Endothelial cell (in vitro differentiated cells): Measurements from ENCODE around the gene MAPKBP1. TPM values are rescaled to one million over a fixed set of nuclear protein-coding genes. Genes with fewer than 3 reads are reported as not detected.

Source experiments
- DNase-seq: peaks from one replicate; pipeline ENCODE4 v3.0.0; 2021; ENCODE audit warnings: low spot score
- H3K27ac Mint-ChIP-seq: one replicate; pipeline ENCODE4 v1.8.0; 2021; ENCODE audit warnings: mixed read lengths, inconsistent platforms; ENCODE audit not compliant: unreplicated experiment
- H3K27me3 Mint-ChIP-seq: one replicate; pipeline ENCODE4 v1.8.0; 2021; ENCODE audit warnings: mild to moderate bottlenecking, moderate library complexity, mixed read lengths, inconsistent platforms; ENCODE audit not compliant: unreplicated experiment
- H3K36me3 Mint-ChIP-seq: one replicate; pipeline ENCODE4 v1.8.0; 2021; ENCODE audit warnings: mild to moderate bottlenecking, low read depth, mixed read lengths, inconsistent platforms; ENCODE audit not compliant: unreplicated experiment
- H3K4me1 Mint-ChIP-seq: one replicate; pipeline ENCODE4 v1.8.0; 2021; ENCODE audit warnings: mild to moderate bottlenecking, mixed read lengths, inconsistent platforms; ENCODE audit not compliant: unreplicated experiment
- H3K4me3 Mint-ChIP-seq: one replicate; pipeline ENCODE4 v1.8.0; 2021; ENCODE audit warnings: mild to moderate bottlenecking, mixed read lengths, inconsistent platforms; ENCODE audit not compliant: unreplicated experiment
- H3K9me3 Mint-ChIP-seq: one replicate; pipeline ENCODE4 v1.8.0; 2021; ENCODE audit warnings: mixed read lengths, inconsistent platforms; ENCODE audit not compliant: unreplicated experiment
- CTCF ChIP-seq: fragments of 200-600 bp; sonication (generic); IDR thresholded peaks from one replicate; pipeline ENCODE4 v1.5.0; 2021; ENCODE audit warnings: antibody characterized with exemption; ENCODE audit not compliant: unreplicated experiment
- total RNA-seq: library from RNA; stranded (reverse); fragmentation: NEBNext Ultra II Directional; extraction: Animal tissue kit (Norgen Biotek cat#: 25700); gene quantifications from one replicate; pipeline ENCODE4 v1.2.1, GENCODE V29; 2021; ENCODE audit not compliant: unreplicated experiment

Gene MAPKBP1
- total RNA-seq, 1 donor from 2014 or later = 36.2 TPM

DNA sequence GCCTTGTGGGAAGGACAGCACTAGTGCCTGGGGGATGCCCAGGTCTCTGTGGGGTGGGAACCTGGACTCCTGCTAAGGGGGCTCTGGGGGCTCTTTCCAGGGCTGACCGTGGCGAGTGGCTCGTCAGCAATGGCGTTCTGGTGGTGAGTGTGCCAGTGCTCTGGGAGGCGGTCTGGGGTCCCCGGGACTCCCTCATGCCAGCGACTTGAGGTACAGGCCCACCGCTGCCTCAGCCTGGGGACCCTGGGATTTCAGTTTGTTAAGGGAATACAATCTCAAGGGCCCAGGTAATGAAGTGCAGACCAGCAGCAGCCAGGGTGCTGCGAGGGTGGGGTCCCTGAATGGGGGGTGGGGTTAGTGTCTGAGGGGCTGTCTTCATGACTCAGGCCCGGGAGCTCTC is 66.8 kb downstream of the MAPKBP1 start:
- Mint-ChIP-seq H3K27ac (no peak overlapping the region), H3K9me3 (no peaks in the 10 kb centered on the region), H3K27me3 (peaks cover 5% of the 10 kb centered on the region), H3K4me3 (no peak overlapping the region), H3K4me1 (no peaks in the 10 kb centered on the region), H3K36me3 (peaks cover 5% of the 10 kb centered on the region)
- TF ChIP-seq CTCF = no peak
- no peak for DNase-seq

DNA sequence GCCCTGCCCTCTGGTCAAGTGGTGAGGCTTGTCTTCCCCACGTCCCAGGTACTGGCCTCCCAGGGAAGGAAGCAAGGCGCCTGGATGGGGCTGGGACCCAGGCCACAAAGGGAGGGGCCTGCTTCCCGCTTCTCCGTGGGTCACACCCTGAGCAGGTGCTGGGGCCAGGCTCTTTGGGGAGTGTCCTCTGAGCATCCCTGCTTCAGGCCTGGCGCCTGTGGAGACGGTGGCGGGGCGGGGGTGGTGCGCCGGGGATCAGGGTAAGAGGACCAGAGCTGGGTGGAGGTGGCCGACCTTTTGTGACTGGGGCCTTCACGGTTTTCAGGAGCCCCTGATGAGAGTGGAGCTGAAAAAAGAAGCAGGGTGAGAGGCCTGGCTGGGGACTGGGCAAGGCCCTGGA is 67.9 kb downstream of the MAPKBP1 start:
- peaks cover 8% of the 10 kb centered on the region for H3K36me3 Mint-ChIP-seq
- H3K27me3 Mint-ChIP-seq = peaks cover 1% of the 10 kb centered on the region
- H3K4me1 Mint-ChIP-seq = no peaks in the 10 kb centered on the region
- H3K4me3 Mint-ChIP-seq = no peak overlapping the region
- no peak for TF ChIP-seq CTCF
- no peak for DNase-seq
- H3K9me3 Mint-ChIP-seq = no peaks in the 10 kb centered on the region
- H3K27ac Mint-ChIP-seq = no peak overlapping the region

GRCh38 chr15:41843571-41843970 is 69.3 kb downstream of the MAPKBP1 start:
- Mint-ChIP-seq H3K4me3 (no peak overlapping the region), H3K36me3 (peaks cover 15% of the 10 kb centered on the region), H3K9me3 (no peaks in the 10 kb centered on the region), H3K27ac (no peak overlapping the region), H3K27me3 (peaks cover 2% of the 10 kb centered on the region), H3K4me1 (no peaks in the 10 kb centered on the region)
- no peak for TF ChIP-seq CTCF
- no peak for DNase-seq

DNA sequence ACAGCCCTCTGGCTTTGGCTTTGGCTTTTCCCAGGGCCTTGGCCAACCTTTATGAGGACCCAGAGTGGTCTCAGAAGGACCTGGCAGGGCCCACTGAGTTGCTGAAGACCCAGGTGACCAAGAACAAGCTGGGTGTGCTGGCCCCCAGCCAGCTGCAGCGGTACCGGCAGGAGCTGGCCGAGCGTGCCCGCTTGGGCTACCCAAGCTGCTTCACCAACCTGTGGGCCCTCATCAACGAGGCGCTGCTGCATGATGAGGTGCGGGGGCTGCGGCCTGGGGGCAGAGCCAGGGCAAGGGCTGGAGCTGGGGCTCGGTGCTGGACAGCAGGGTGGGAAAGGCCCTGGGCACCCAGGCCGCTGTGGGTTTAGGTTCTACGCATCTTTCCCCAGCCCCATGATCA is 70.5 kb downstream of the MAPKBP1 start:
- H3K27ac Mint-ChIP-seq = no peak overlapping the region

GRCh38 chr15:41847206-41847605 is 72.9 kb downstream of the MAPKBP1 start:
- TF ChIP-seq CTCF = no peak
- no peak overlapping the region for H3K27ac Mint-ChIP-seq
- H3K4me1 Mint-ChIP-seq = no peaks in the 10 kb centered on the region
- H3K4me3 Mint-ChIP-seq = no peak overlapping the region
- no peaks in the 10 kb centered on the region for H3K9me3 Mint-ChIP-seq
- DNase-seq = no peak
- peaks cover 3% of the 10 kb centered on the region for H3K27me3 Mint-ChIP-seq
- H3K36me3 Mint-ChIP-seq = peaks cover 16% of the 10 kb centered on the region

More for the DNA sequence above, 70.5 kb downstream of the MAPKBP1 start:
- H3K27me3 Mint-ChIP-seq = peaks cover 3% of the 10 kb centered on the region
- H3K4me3 Mint-ChIP-seq = no peak overlapping the region
- peaks cover 16% of the 10 kb centered on the region for H3K36me3 Mint-ChIP-seq
- H3K9me3 Mint-ChIP-seq = no peaks in the 10 kb centered on the region
- H3K4me1 Mint-ChIP-seq = no peaks in the 10 kb centered on the region
- no peak for DNase-seq
- no peak for TF ChIP-seq CTCF
